Activated CD8-positive, alpha-beta T cell treated with anti-CD3 and anti-CD28 coated beads for 36 hours (primary cell): ENCODE measurements around the gene ABCB8. TPM values are rescaled to one million over a fixed set of nuclear protein-coding genes. Genes with fewer than 3 reads are reported as not detected.

Experiments
- ATAC-seq: fragments of 200-7000 bp; cut with Tn5 transposase; one replicate; pipeline ENCODE4 v1.10.0; 2021; ENCODE audit warnings: mild to moderate bottlenecking, moderate library complexity
- CTCF ChIA-PET: fragments of 350-600 bp; sonication (Branson Sonifier 250); formaldehyde crosslinking; loops from one replicate; lab custom pipeline; 2021; ENCODE audit warnings: antibody characterized with exemption; lab: Charles Lee
- POLR2A ChIA-PET: fragments of 350-600 bp; sonication (Branson Sonifier 250); formaldehyde crosslinking; loops from one replicate; lab custom pipeline; 2021; ENCODE audit warnings: antibody characterized with exemption; lab: Charles Lee
- DNase-seq: peaks from one replicate; pipeline ENCODE4 v3.0.0-alpha.2; 2020
- H3K27ac Mint-ChIP-seq: one replicate; pipeline ENCODE4 v1.8.0; 2021; ENCODE audit warnings: mild to moderate bottlenecking, mixed read lengths
- H3K27me3 Mint-ChIP-seq: one replicate; pipeline ENCODE4 v1.8.0; 2021; ENCODE audit warnings: mixed read lengths
- H3K36me3 Mint-ChIP-seq: one replicate; pipeline ENCODE4 v1.8.0; 2021; ENCODE audit warnings: low read depth, mixed read lengths
- H3K4me1 Mint-ChIP-seq: one replicate; pipeline ENCODE4 v1.8.0; 2021; ENCODE audit warnings: low read depth, mixed read lengths
- H3K4me3 Mint-ChIP-seq: one replicate; pipeline ENCODE4 v1.8.0; 2021; ENCODE audit warnings: mild to moderate bottlenecking, moderate library complexity, mixed read lengths
- H3K9me3 Mint-ChIP-seq: one replicate; pipeline ENCODE4 v1.8.0; 2021; ENCODE audit warnings: mixed read lengths
- CTCF ChIP-seq: fragments of 200-600 bp; IDR thresholded peaks from one replicate; pipeline ENCODE4 v1.8.0; 2022; ENCODE audit warnings: antibody characterized with exemption, mild to moderate bottlenecking
- intact Hi-C: fragments of 100-400 bp; cut with micrococcal nuclease; formaldehyde crosslinking; loops from one replicate; pipeline ENCODE4 v1.10.0; 2022
- total RNA-seq, 2 experiments: library from RNA; stranded (reverse); gene quantifications; one replicate each; pipeline ENCODE4 v1.2.3, GENCODE V29; 2021

ABCB8 gene
- total RNA-seq, 2 experiments from 2014 or later, result 41.4 to 47.5 TPM

GRCh38 chr7:151062111-151062398, 33.8 kb downstream of the ABCB8 start:
- Mint-ChIP-seq H3K9me3 (no peaks in the 10 kb centered on the region), H3K27ac (no peak overlapping the region), H3K4me1 (peaks cover 29% of the 10 kb centered on the region), H3K36me3 (peaks cover 5% of the 10 kb centered on the region), H3K4me3 (peak overlapping the region; percentile 95), H3K27me3 (no peaks in the 10 kb centered on the region)
- intact Hi-C loops, result no loop called here
- ATAC-seq, result no peak
- no peak for DNase-seq
- POLR2A ChIA-PET, result no interaction called here
- no peak for TF ChIP-seq CTCF
- CTCF ChIA-PET, result no interaction called here

GRCh38 chr7:151062399-151063211, 34.4 kb downstream of the ABCB8 start:
- DNase-seq, result no peak
- CTCF ChIA-PET, result interaction anchor here (1.5 kb wide), 2 partner anchors 23 to 182 kb away, joined by 4 read pairs; no protein-coding TSS in a partner anchor
- ATAC-seq, result no peak
- intact Hi-C loops, result no loop called here
- Mint-ChIP-seq H3K36me3 (peaks cover 5% of the 10 kb centered on the region), H3K27ac (no peak overlapping the region), H3K4me3 (no peak overlapping the region), H3K4me1 (peaks cover 24% of the 10 kb centered on the region), H3K27me3 (no peaks in the 10 kb centered on the region), H3K9me3 (no peaks in the 10 kb centered on the region)
- TF ChIP-seq CTCF, result no peak
- POLR2A ChIA-PET, result no interaction called here

GRCh38 chr7:151063212-151063561, 34.9 kb downstream of the ABCB8 start:
- no peak for TF ChIP-seq CTCF
- ATAC-seq (no peak), DNase-seq (no peak)
- H3K9me3 Mint-ChIP-seq, result no peaks in the 10 kb centered on the region
- H3K27me3 Mint-ChIP-seq, result no peaks in the 10 kb centered on the region
- H3K27ac Mint-ChIP-seq, result no peak overlapping the region
- H3K4me1 Mint-ChIP-seq, result peaks cover 24% of the 10 kb centered on the region
- POLR2A ChIA-PET, result no interaction called here
- peaks cover 7% of the 10 kb centered on the region for H3K36me3 Mint-ChIP-seq
- intact Hi-C loops, result no loop called here
- H3K4me3 Mint-ChIP-seq, result no peak overlapping the region
- CTCF ChIA-PET, result interaction anchor here (1.5 kb wide), 2 partner anchors 22 to 181 kb away, joined by 4 read pairs; no protein-coding TSS in a partner anchor

GRCh38 chr7:151064454-151064853, 36.2 kb downstream of the ABCB8 start:
- no peaks in the 10 kb centered on the region for H3K9me3 Mint-ChIP-seq
- intact Hi-C loops, result no loop called here
- no peak overlapping the region for H3K4me3 Mint-ChIP-seq
- ATAC-seq (no peak), DNase-seq (no peak)
- H3K27me3 Mint-ChIP-seq, result no peaks in the 10 kb centered on the region
- ChIA-PET CTCF (no interaction called here), POLR2A (no interaction called here)
- peaks cover 10% of the 10 kb centered on the region for H3K36me3 Mint-ChIP-seq
- TF ChIP-seq CTCF, result no peak
- H3K4me1 Mint-ChIP-seq, result peaks cover 18% of the 10 kb centered on the region
- H3K27ac Mint-ChIP-seq, result no peak overlapping the region

GRCh38 chr7:151064993-151065392, 36.7 kb downstream of the ABCB8 start:
- no peak for TF ChIP-seq CTCF
- ATAC-seq (no peak), DNase-seq (no peak)
- H3K4me3 Mint-ChIP-seq, result no peak overlapping the region
- no peak overlapping the region for H3K27ac Mint-ChIP-seq
- ChIA-PET POLR2A (no interaction called here), CTCF (no interaction called here)
- no peaks in the 10 kb centered on the region for H3K9me3 Mint-ChIP-seq
- peaks cover 18% of the 10 kb centered on the region for H3K4me1 Mint-ChIP-seq
- peaks cover 10% of the 10 kb centered on the region for H3K36me3 Mint-ChIP-seq
- no peaks in the 10 kb centered on the region for H3K27me3 Mint-ChIP-seq
- intact Hi-C loops, result no loop called here
